HepG2 (cell line): ENCODE measurements around the gene SPX. TPM values are rescaled to one million over a fixed set of nuclear protein-coding genes. Genes with fewer than 3 reads are reported as not detected.

Experiments used
- BORCS8-MEF2B ChIP-seq: sonication (generic); formaldehyde crosslinking; IDR thresholded peaks from 2 replicates; pipeline ENCODE4 v1.8.0; 2022; ENCODE audit warnings: mild to moderate bottlenecking, missing genetic modification reagents
- CHD4 ChIP-seq: fragments of 200-600 bp; sonication (generic); IDR thresholded peaks from 2 replicates; pipeline ENCODE4 v1.7.0; 2017; ENCODE audit warnings: mild to moderate bottlenecking, low read length, borderline replicate concordance
- ERF ChIP-seq: IDR thresholded peaks from 2 replicates; pipeline ENCODE4 v1.6.1; 2018; ENCODE audit warnings: missing biosample characterization, missing genetic modification reagents
- IKZF4 ChIP-seq: sonication (generic); formaldehyde crosslinking; IDR thresholded peaks from 2 replicates; pipeline ENCODE4 v1.5.1; 2020; ENCODE audit warnings: borderline replicate concordance, mild to moderate bottlenecking, low read depth, missing genetic modification reagents; ENCODE audit errors: not compliant biosample characterization
- MAFF ChIP-seq: IDR thresholded peaks from 2 replicates; pipeline ENCODE4 v1.6.1; 2011; ENCODE audit warnings: low read depth, low read length, improper control_type of control experiment
- MAZ ChIP-seq, 2 experiments: sonication (generic) in 1 of 2; formaldehyde crosslinking in 1 of 2; IDR thresholded peaks; 2 replicates each; pipeline versions ENCODE4 v1.5.0 to v1.6.1; 2012 to 2020; ENCODE audit warnings: low read depth in 2 of 2, mild to moderate bottlenecking in 2 of 2, borderline replicate concordance in 1 of 2, improper control_type of control experiment in 1 of 2, low read length in 1 of 2, missing genetic modification reagents in 1 of 2, moderate library complexity in 1 of 2
- MTF2 ChIP-seq: sonication (generic); formaldehyde crosslinking; IDR thresholded peaks from 2 replicates; pipeline ENCODE4 v1.5.0; 2020; ENCODE audit warnings: missing genetic modification reagents, borderline replicate concordance
- NFKBIZ ChIP-seq: IDR thresholded peaks from 2 replicates; pipeline ENCODE4 v1.6.1; 2018; ENCODE audit warnings: missing genetic modification reagents, missing compliant biosample characterization
- NFYB ChIP-seq: sonication (generic); formaldehyde crosslinking; IDR thresholded peaks from 2 replicates; pipeline ENCODE4 v1.4.0; 2020; ENCODE audit warnings: missing genetic modification reagents
- PCBP2 ChIP-seq: fragments of 200-400 bp; formaldehyde crosslinking; optimal IDR thresholded peaks from 2 replicates; pipeline ENCODE3; 2018; ENCODE audit warnings: low read length, low read depth; ENCODE audit not compliant: poor library complexity, severe bottlenecking
- SETDB1 ChIP-seq: sonication (generic); formaldehyde crosslinking; IDR thresholded peaks from 2 replicates; pipeline ENCODE4 v1.5.1; 2020; ENCODE audit warnings: missing genetic modification reagents, mild to moderate bottlenecking, borderline replicate concordance
- SRSF9 ChIP-seq: fragments of 200-400 bp; formaldehyde crosslinking; IDR thresholded peaks from 2 replicates; pipeline ENCODE4 v1.6.1; 2018; ENCODE audit warnings: borderline replicate concordance, mild to moderate bottlenecking, low read depth, low read length; ENCODE audit not compliant: insufficient read depth, poor library complexity, severe bottlenecking
- STAG1 ChIP-seq: sonication (generic); formaldehyde crosslinking; IDR thresholded peaks from 2 replicates; pipeline ENCODE4 v1.4.0; 2020; ENCODE audit warnings: missing genetic modification reagents
- TGIF2 ChIP-seq: IDR thresholded peaks from 2 replicates; pipeline ENCODE4 v1.6.1; 2016; ENCODE audit warnings: control low read depth, missing compliant biosample characterization
- ZNF10 ChIP-seq: sonication (generic); formaldehyde crosslinking; IDR thresholded peaks from 2 replicates; pipeline ENCODE4 v1.4.0; 2020; ENCODE audit warnings: mild to moderate bottlenecking, low read depth, missing genetic modification reagents, borderline replicate concordance
- ZNF207 ChIP-seq: fragments of 450-650 bp; IDR thresholded peaks from 2 replicates; pipeline ENCODE4 v1.6.1; 2016; ENCODE audit warnings: antibody characterized with exemption, borderline replicate concordance
- ZNF225 ChIP-seq: sonication (generic); formaldehyde crosslinking; IDR thresholded peaks from 2 replicates; pipeline ENCODE4 v1.4.0; 2020; ENCODE audit warnings: mild to moderate bottlenecking, missing genetic modification reagents
- ZNF564 ChIP-seq: sonication (generic); formaldehyde crosslinking; IDR thresholded peaks from 2 replicates; pipeline ENCODE4 v1.8.1; 2023; ENCODE audit warnings: mild to moderate bottlenecking, missing genetic modification reagents
- ZNF572 ChIP-seq: sonication (generic); formaldehyde crosslinking; IDR thresholded peaks from 2 replicates; pipeline ENCODE4 v1.5.1; 2020; ENCODE audit warnings: mild to moderate bottlenecking, missing genetic modification reagents
- ZNF709 ChIP-seq: sonication (generic); formaldehyde crosslinking; IDR thresholded peaks from 2 replicates; pipeline ENCODE4 v1.5.0; 2020; ENCODE audit warnings: mild to moderate bottlenecking, missing genetic modification reagents
- ZNF75D ChIP-seq: sonication (generic); formaldehyde crosslinking; IDR thresholded peaks from 2 replicates; pipeline ENCODE4 v1.8.1; 2023; ENCODE audit warnings: missing genetic modification reagents, mild to moderate bottlenecking, borderline replicate concordance
- ZNF772 ChIP-seq: sonication (generic); formaldehyde crosslinking; IDR thresholded peaks from 2 replicates; pipeline ENCODE4 v1.5.0; 2020; ENCODE audit warnings: mild to moderate bottlenecking, missing genetic modification reagents
- ZNF777 ChIP-seq: sonication (generic); formaldehyde crosslinking; IDR thresholded peaks from 2 replicates; pipeline ENCODE4 v1.4.0; 2020; ENCODE audit warnings: missing genetic modification reagents
- polyA plus RNA-seq, 8 experiments: library from polyadenylated mRNA; depleted of rRNA in 3 of 8; stranded (reverse) in 7 of 8; unstranded in 1 of 8; fragments of >200 nt; fragmentation: Illumina TruSeq in 4 of 8; extraction: Trizol in 4 of 8; gene quantifications; 2 replicates each; pipeline versions ENCODE4 v1.2.1 to v1.2.3, GENCODE V29; 2011 to 2016; ENCODE audit warnings: low read depth in 4 of 8, missing spikeins in 1 of 8, mixed read lengths in 1 of 8; ENCODE audit not compliant: insufficient read depth in 1 of 8
- total RNA-seq, 5 experiments: library from RNA; depleted of rRNA; stranded (reverse); fragments of >200 nt; fragmentation: Illumina TruSeq; extraction: Trizol; gene quantifications; 2 replicates each; pipeline ENCODE4 v1.2.3, GENCODE V29; 2016; ENCODE audit warnings: low read depth in 1 of 5
- TF ChIP-seq, protein P1 (sequence below): sonication (generic); formaldehyde crosslinking; IDR thresholded peaks from 2 replicates; pipeline ENCODE4 v1.5.1; 2020; ENCODE audit warnings: missing genetic modification reagents, mild to moderate bottlenecking, borderline replicate concordance
- TF ChIP-seq, protein P2 (sequence below): sonication (generic); formaldehyde crosslinking; IDR thresholded peaks from 2 replicates; pipeline ENCODE4 v1.5.0; 2020; ENCODE audit warnings: missing genetic modification reagents, mild to moderate bottlenecking, borderline replicate concordance
- TF ChIP-seq, protein P3 (sequence below): IDR thresholded peaks from 2 replicates; pipeline ENCODE4 v1.6.1; 2016; ENCODE audit warnings: missing compliant biosample characterization, missing genetic modification reagents, borderline replicate concordance

SPX gene
- total and polyA plus RNA-seq, 2 of the 13 experiments (the other 11 are each of a cell fraction or from before 2014, with no cell fraction given) = 0.07 to 0.16 TPM

DNA sequence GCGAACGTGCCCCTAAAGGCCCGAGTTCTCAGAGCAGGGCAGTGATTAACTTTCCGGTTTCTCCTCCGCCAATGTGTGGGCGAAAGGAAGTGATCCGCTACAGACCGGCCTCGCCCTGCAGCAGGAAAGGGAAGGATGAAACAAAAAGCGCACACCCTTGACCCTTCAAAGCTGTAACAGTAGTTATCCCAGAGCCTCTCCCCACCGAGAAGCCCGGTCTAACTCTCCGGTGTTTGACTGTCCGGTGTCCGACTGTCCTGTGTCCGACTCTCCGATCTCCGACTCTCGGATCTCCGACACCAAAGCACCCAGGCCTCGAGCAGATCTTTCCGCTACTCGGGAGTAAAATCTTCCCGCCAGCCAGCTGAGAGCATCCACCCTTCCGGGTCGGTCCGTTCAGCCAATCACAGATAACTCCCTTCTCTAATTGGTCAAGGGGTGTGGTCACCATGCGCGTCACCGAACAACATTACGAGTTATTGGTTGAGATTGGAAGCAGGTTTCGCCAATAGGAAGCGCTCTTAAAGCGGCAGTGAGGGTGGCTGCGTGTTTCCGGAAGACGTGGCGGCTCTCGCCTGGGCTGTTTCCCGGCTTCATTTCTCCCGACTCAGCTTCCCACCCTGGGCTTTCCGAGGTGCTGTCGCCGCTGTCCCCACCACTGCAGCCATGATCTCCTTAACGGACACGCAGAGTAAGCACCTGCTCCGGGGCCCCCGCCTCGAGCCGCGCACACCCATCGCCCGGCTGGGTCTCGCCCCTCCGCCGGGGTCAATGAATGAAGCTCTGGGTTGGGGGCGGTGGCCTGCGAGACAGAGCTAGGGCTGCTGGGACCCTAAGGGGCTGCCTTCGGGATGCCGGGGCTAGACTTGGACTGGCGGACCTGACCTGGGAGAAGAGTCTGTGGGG, 24.6 kb upstream of the SPX start, which contains the start of the genes GOLT1B and RECQL (continued):
- TF ChIP-seq, protein P1, sequence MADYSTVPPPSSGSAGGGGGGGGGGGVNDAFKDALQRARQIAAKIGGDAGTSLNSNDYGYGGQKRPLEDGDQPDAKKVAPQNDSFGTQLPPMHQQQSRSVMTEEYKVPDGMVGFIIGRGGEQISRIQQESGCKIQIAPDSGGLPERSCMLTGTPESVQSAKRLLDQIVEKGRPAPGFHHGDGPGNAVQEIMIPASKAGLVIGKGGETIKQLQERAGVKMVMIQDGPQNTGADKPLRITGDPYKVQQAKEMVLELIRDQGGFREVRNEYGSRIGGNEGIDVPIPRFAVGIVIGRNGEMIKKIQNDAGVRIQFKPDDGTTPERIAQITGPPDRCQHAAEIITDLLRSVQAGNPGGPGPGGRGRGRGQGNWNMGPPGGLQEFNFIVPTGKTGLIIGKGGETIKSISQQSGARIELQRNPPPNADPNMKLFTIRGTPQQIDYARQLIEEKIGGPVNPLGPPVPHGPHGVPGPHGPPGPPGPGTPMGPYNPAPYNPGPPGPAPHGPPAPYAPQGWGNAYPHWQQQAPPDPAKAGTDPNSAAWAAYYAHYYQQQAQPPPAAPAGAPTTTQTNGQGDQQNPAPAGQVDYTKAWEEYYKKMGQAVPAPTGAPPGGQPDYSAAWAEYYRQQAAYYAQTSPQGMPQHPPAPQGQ (CRISPR knock-in tag) = no peak
- no peak for TF ChIP-seq PCBP2
- no peak for TF ChIP-seq NFKBIZ
- TF ChIP-seq, protein P2, sequence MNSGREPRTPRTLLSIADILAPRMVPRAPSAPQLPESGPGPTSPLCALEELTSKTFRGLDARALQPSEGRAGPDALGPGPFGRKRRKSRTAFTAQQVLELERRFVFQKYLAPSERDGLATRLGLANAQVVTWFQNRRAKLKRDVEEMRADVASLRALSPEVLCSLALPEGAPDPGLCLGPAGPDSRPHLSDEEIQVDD (CRISPR knock-in tag) = 0 out of 2 replicates have a peak, but pooled peaks have one; percentile 60
- TF ChIP-seq ZNF709 (CRISPR knock-in tag) = no peak
- peak; percentile 13; the same call in 1 of the 2 replicates for TF ChIP-seq MAZ (IDR thresholded peaks at IDR 0.05; ENCODE audit: borderline replicate concordance, low read depth, low read length)
- no peak for TF ChIP-seq MAZ (CRISPR knock-in tag; IDR thresholded peaks at IDR 0.05; ENCODE audit: low read depth)
- TF ChIP-seq ERF = 0 out of 2 replicates have a peak, but pooled peaks have one; percentile 40
- TF ChIP-seq ZNF10 (CRISPR knock-in tag) = no peak
- peak; percentile 49; the same call in 1 of the 2 replicates for TF ChIP-seq BORCS8-MEF2B
- no peak for TF ChIP-seq ZNF207
- TF ChIP-seq SRSF9 = no peak
- no peak for TF ChIP-seq ZNF777
- peak; percentile 89 for TF ChIP-seq ZNF772 (CRISPR knock-in tag)
- 0 out of 2 replicates have a peak, but pooled peaks have one; percentile 57 for TF ChIP-seq ZNF572 (CRISPR knock-in tag)
- TF ChIP-seq CHD4 = no peak
- TF ChIP-seq MTF2 = 0 out of 2 replicates have a peak, but pooled peaks have one; percentile 36
- TF ChIP-seq, protein P3, sequence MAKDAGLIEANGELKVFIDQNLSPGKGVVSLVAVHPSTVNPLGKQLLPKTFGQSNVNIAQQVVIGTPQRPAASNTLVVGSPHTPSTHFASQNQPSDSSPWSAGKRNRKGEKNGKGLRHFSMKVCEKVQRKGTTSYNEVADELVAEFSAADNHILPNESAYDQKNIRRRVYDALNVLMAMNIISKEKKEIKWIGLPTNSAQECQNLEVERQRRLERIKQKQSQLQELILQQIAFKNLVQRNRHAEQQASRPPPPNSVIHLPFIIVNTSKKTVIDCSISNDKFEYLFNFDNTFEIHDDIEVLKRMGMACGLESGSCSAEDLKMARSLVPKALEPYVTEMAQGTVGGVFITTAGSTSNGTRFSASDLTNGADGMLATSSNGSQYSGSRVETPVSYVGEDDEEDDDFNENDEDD = peak; percentile 96
- TF ChIP-seq MAFF = 0 out of 2 replicates have a peak, but pooled peaks have one; percentile 9
- no peak for TF ChIP-seq ZNF564 (CRISPR knock-in tag)
- no peak for TF ChIP-seq SETDB1 (CRISPR knock-in tag)
- TF ChIP-seq STAG1 = no peak
- TF ChIP-seq NFYB (CRISPR knock-in tag) = peak; percentile 99
- peak; percentile 94 for TF ChIP-seq TGIF2 (CRISPR knock-in tag)
- TF ChIP-seq ZNF75D (CRISPR knock-in tag) = no peak
- no peak for TF ChIP-seq ZNF225 (CRISPR knock-in tag)
- peak; percentile 24 for TF ChIP-seq IKZF4 (CRISPR knock-in tag)
